IPS-NIHi7 (cell line): ENCODE data around the gene ANKK1.

Source experiments
- DNase-seq: peaks from one replicate; pipeline ENCODE4 v3.0.0; 2012; ENCODE audit warnings: mixed read lengths; ENCODE audit errors: extremely low spot score

The ANKK1 gene

DNA sequence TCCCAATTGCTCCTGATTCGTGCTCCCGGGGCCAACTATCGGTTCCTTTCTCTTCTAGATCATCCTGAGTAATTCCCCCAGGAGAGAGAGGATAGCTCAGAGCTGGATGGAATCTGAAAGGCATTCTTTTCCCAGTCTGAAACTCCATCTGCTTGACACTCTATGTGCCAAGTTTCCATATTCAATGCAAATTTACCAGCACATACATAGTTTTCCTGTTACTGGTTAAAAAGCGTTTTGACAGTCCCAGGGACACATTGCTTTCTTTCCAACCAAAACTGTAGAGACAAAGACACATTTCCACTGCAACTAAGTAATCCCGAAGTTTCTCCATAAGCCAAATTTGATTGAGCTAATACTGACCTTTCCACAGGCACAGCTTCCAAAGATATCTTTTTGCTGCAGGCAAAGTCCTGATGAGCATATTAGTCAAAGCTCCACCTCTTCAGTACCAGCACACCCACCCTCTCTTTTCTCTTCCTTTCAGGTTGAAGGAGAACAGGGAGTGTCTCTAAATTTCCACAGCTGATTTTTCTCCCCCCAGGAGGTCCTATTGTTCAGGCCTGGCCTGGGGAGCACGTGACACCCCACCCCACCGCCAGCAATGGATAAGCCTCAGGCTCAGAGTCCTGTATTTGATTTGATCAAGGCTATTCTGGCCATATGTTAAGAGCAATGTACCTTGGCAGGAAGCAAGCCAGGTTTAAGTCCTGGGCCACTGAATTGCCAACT, 9.7 kb upstream of the ANKK1 start:
- DNase-seq, result no peak

DNA sequence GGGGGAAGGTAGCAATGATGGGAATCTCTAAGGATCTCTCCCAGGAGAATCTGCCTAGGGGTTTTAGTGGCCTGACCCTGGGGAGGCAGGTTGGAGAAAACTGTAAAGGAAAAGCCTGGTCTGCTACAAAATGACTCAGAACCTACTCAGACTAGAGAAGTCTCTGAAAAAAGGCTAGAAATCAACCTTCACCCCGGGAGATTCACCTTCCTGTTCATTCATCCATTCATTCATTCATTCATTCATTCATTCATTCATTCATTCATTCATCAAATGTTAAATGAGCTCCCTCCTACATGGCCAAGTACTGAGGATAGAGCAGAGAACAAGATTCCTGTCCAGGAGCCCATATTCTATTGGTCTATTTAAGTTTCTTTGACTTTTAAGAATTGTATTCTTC, 8.9 kb upstream of the ANKK1 start:
- no peak for DNase-seq

DNA sequence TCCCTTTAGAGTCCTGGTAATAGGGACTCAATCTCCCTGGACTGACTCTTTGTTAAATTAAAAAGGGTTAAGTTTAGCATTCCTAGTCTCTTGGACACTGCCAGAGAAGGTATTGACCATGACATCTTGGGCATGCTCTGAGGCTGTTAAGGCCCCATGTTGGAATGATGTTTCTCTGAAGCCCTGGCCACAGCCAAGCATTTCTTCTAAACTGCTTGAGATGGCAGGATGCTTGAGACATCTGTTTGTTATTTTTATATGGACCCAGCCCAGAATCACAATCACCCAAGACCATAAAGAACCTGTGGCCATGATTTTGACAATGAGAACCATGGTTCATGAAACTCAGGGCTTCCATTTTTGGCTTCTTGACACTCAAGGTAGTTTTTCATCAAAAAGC, 5.5 kb upstream of the ANKK1 start:
- no peak for DNase-seq

DNA sequence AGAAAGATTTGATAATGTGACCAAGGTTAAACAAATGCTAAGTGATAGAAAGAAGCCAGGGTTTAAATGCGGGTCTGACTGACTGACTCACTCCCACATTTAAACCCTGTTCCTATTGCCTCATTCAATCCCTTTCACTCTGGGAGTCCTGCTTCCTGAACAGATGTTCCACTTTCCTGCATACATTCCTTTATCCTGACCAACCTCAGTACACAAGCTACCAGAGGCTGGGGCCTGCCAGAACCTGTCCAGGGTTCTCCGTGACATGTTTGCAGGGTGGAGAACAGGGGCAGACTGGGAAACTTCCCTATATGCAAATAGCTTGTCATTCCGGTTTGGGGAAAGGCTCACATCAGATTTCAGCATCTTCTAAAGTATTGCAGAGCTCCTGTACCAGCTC, 3.0 kb upstream of the ANKK1 start:
- DNase-seq, result no peak

DNA sequence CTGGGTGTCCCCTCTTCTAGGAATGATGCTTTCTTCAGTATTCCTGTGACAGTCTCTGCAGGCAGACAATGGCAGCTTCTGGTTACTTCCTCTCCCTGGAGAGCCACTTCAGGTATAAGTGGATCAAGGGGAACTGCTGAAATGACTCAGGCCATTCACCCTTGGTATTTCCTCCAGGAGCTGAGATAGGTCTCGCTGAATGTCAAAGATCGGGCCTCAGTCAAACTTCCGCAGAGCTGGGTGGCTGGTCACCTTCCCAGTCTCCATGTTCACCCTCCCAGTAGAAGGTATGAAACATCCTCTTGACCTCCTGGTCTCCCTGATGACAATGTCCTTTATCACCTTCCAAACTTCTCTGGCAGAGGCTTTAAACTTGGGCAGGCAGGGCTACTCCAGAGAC, 1.8 kb upstream of the ANKK1 start:
- DNase-seq, result no peak

DNA sequence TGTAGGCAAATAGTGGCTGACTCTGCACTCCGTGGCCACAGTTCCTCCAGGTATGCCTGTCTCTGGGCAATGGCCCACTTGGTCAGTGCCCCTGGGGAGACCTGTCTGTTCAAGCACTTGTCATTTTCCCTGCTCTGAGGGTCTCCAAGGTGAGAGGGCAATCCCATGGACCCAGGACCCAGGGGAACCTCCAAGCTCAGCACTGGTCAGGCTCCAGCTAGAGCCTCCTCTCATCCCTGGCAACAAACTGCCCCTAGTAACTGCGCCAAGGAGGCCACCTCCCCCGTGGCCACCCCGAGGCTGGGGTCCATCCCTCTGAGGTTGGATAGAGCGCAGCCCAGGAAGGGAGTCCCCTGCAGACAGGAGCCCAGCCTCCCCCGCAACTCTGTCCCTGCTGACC, 713 bp upstream of the ANKK1 start:
- no peak for DNase-seq

DNA sequence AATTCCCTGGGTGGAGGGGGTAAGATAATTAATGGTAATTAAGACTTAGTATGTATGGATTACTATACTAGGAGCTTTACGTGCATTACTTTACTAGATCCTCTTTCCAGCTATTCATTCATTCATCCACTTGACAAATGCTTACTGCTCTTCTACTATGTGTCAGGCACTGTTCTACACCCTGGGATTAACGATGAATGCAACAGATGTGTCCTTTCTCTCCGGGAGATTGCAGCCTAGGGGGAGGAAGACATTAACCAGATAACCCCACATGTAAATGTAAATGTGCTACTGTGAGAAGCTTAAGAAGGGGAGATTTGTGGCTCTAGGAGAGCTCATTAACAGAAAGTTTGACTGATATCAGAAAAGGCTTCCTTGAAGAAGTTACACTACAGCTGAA, 1.7 kb downstream of the ANKK1 start:
- no peak for DNase-seq

DNA sequence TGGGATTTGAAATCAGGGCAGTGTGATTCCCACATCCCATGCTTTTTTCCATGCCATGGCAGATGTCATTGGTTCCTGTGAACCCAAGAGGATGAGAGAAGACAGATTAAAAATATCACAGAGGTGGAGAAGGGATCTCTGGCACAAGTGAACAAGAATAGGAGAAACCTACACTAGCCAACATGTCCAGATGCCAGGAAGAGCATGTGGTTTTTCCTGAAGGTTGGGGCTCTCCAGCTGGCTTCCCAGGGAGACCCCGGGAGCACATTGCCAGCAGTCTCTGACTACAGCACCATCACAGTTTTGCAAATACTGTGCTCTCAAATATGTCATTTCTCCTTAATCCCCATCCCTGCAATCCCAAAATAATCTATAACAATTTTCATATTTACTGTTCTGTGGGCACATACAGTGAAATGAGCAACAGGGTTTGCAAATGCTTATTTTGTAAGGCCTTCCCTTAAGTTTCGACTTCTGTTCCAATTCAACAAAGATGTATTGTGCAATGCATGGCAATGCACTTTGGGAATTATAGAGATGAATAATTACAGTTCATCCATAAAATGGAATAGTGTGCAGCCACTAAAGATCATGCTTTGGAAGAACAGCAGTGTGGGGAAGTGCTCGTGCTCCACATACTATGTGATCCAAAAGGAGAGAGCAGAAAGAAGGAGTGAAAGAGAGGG, 4.8 kb downstream of the ANKK1 start:
- DNase-seq, result no peak

DNA sequence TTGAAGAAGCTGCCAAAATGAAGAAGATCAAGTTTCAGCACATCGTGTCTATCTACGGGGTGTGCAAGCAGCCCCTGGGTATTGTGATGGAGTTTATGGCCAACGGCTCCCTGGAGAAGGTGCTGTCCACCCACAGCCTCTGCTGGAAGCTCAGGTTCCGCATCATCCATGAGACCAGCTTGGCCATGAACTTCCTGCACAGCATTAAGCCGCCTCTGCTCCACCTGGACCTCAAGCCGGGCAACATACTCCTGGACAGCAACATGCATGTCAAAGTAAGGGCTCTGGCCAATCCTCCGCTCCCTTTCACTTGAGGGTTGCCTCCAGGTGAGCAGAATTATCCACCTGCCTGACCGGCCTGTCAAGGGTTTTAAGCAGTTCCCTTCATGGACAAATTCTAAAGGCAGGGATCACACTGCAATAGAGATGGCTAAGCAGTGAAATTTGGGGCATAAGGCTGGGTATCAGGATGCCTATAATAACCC, 6.0 kb downstream of the ANKK1 start:
- no peak for DNase-seq

DNA sequence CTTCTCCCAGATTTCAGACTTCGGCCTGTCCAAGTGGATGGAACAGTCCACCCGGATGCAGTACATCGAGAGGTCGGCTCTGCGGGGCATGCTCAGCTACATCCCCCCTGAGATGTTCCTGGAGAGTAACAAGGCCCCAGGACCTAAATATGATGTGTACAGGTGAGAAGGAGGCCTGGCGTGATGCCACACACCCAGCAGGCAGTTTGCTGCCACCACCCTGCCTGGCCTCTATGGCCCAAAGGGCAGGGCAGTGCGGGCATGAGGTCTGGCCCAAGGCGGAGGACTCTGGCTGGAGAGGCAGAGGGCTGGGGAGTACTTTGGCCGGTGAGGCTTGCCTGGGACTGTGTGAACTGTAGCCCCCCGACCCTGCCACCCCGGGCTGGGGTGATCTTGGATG, 7.3 kb downstream of the ANKK1 start:
- DNase-seq, result no peak

DNA sequence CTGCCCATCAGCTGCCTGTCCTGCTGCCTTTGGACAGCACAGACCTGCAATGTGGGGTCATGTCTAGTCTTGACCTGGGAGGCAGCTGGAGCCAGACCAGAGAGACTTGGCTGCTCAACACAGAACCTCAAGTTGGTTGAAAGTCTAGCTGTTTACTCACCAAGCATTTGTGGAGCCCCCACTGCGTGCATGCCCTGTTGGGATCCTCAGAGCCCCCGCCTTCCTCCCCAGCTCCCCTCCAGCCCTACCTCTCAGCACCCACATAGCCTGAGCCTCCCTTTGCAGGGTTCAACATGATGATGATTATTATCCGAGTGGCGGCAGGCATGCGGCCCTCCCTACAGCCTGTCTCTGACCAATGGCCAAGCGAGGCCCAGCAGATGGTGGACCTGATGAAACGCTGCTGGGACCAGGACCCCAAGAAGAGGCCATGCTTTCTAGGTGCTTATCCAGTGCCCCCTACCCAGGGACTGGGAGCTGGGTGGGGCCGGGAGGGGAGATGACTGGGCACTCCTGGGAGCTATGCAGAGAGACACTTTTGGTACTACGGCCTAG, 8.3 kb downstream of the ANKK1 start:
- no peak for DNase-seq

DNA sequence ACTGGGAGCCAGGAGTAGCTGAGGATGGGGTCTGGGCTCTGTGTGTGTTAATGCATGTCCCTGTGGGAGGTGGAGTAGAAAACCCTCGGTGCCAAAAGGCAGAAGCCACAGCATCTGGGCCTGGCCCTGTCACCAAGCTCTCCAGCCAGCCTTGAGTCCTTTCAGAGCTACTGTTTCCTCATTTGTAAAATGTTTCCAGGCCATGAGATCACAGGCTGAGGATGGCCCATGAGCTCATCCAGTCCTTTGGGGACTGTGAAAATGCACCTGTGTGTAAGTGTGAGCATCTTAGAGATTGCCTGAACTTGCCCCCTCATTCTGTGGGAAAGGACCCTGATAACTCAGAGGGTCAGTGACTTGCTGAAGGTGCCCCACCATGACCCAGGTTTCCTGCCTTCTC, 9.1 kb downstream of the ANKK1 start:
- no peak for DNase-seq

DNA sequence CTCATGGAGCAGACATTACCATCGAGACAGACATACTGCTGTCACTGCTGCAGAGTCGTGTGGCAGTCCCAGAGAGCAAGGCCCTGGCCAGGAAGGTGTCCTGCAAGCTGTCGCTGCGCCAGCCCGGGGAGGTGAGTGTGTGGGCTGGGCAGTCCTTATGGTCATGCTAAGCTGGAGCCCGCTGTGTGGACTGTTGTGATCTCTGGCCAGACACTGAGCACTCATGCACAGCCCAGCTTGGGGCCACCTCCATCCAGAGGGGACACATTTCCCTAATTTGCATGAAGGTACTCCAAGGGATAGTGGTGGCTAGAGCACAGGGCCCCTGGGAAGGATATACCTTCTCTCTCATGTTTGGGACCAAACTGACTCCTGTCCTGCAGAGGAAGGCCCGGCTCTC, 9.6 kb downstream of the ANKK1 start:
- DNase-seq, result no peak

DNA sequence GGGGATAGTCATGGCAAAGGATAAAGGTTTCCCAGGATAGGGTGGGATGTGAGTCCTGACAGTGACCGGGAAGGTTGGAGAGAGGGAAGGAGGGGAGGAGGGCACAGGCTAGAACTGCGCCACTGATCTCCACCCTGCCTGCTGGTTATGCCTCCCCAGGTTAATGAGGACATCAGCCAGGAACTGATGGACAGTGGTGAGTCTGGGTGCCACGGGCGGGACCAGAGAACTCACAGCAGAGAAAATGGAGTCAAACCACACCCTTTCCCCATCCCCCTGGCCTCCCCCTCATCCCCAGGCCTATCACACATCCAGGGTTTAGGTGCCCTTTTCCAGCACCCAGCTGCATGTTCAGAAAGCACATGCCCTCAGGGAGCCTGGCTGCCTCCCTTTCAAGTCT, 10.2 kb downstream of the ANKK1 start:
- DNase-seq, result no peak

DNA sequence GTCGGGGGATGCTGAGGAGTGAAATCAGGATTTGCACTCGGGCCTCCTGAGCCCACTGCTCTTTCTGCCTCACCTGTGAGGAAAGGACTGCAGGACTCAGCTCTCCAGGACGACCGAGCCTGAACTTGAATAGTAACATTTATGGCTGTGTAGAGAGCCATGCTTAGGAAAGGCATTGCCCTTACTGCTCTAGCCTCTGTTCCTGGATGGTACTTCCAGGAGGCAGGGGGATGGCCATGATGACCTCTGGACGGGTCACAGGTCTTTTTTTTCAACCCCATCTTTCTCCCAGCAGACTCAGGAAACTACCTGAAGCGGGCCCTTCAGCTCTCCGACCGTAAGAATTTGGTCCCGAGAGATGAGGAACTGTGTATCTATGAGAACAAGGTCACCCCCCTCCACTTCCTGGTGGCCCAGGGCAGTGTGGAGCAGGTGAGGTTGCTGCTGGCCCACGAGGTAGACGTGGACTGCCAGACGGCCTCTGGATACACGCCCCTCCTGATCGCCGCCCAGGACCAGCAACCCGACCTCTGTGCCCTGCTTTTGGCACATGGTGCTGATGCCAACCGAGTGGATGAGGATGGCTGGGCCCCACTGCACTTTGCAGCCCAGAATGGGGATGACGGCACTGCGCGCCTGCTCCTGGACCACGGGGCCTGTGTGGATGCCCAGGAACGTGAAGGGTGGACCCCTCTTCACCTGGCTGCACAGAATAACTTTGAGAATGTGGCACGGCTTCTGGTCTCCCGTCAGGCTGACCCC, 11.3 kb downstream of the ANKK1 start:
- DNase-seq, result no peak

DNA sequence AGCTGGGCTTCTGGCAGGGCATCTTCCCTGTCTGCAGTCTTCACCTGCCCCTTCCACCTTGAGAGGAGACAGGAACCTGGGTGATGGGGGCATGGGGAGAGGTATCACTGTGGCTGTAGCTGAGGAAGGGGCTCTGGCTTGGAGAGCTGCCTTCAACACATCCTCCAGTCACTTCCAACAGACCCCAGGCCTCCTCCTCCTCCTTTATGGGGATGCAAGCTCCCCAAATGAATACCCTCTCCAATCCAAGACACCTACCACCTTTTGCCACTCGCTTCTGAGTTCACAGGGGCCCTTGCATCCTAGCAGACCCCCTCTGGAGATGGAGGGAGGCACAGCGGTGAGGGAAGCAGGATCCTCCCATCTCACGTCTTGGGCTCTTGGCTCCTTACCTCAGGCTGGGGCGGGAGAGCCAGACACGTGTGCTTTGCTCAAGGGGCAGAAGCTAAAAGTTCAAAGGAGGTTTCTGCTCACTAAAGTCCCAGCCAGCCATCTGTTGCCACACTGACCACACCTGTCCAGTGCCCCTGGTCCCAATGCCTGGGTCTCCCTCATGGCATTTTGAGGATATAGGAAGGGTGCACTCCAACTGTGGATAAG, 13.2 kb downstream of the ANKK1 start:
- DNase-seq, result no peak

DNA sequence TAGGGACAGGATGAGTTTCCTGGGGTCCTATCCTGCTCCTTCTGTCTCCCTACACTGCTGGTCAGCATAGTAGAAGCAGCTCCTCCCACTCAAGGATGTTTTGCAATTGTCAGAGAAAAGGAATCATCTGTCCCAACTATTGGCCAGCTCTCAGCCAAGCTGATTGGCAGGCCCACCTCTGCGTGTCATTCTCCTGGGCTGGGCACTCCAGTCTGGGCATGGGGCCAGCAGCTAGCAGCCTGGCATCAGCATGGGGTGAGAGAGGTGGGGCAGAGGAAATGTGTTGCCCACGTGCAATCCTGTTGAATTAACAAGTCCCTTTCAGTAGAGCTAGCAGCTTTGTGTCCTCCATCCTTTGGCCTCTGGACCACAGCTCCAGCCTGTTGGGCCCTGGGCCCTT, 14.1 kb downstream of the ANKK1 start:
- DNase-seq, result no peak

DNA sequence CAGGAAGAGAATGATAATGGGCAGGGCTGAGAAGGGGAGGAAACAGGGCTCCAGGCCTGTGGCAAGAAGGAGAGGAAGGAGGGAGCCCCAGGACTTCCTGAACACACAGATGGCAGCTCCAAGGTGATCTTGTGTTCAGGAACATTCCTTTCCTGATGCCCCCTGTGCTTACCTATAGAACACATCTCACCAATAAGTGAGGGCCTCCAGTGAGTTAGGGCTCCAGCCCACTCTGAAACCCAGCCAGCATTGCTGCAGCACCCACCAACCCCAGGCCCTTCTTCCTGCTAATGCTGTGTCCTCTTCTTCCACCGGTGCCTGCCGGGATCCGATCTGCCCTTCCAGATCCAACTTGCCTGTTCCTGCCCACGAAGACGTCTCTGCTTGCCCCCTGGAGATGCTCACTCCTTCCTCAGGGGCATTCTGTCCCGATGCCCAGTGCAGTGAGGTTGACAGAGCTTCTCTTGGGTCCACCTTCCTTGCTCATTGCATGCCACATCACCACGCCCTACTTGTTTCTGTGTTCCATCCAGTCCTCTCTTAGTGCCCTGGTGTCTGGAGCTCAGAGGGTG, 17.4 kb downstream of the ANKK1 start:
- DNase-seq, result no peak

DNA sequence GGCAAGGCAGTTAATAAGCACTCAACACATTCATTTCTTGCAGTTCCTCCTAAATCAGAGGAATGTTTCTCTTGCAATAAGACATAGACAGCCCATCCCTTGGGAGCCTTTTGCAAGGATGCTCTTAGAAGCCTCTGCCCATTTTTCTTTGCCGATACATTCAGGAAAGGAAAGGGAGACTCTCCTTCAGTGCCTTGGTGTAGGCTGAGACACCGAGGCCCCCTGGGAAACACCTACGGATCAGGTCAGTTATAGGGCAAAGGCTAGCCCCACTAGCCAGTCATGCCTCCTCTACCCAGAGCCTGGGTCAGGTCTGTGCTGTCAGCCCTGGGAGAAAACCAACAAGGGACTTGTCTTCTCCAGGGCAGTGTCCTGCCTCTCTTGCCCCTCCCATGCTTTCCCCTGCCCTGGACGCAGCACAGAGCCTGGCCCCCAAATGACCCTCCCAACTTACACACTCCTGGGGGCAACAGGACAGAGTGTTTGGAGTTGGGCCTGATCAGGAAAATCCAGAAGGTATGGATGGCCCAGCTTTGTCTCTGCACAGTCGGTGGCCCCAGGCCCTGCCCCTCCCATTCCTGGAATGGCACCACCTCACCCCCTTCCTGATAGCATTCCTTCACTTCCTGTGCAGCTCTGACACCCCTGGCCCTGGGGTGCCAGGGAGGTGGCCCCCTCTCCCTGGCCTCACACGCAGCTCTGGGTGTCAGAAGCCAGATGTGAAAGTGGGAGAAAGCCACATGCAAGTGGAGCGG, 18.3 kb downstream of the ANKK1 start:
- no peak for DNase-seq

DNA sequence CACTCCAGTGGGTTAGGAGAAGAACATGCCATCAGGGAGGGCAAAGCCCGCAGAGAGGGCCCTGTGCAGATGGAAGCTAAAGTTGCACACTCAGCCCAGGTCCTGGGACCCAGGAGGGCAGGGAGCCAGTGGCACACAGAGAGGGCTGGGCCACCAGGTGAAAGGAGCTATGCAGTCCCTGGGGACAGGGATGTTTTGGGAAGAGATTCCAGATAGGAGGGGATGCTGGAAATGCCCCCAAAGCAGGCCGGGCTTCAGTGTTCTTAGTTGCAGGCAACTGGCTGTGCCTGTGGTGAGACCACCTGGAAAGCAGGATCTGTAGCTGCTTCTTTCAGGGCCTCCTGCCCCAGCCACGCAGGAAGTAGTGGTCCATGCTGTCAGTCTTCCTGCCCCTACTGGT, 19.6 kb downstream of the ANKK1 start:
- no peak for DNase-seq

DNA sequence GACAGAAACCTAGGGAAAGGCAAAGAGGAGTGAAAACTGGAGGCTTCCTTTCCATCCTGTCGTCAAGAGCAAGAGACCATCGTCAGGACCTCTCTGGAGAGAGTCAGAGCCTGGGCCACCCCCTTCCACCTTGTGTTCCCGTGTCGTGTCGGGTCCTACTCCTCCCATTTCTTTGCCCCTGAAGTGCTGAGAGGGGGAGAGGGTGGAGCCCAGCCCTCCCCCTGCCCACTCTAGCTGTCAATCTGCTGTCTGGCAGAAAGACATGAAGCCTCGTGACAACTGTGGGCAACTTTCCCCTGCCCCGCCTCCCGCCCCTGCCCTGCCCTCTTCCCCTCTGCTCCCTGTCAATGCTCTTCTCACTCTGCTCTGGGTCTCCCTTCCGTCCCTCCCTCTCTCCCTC, 20.6 kb downstream of the ANKK1 start:
- no peak for DNase-seq
